NB4 (cell line): Measurements from ENCODE around the gene RBFOX1.
"Not testable (repeated sequence)": the region's sequence is repeated elsewhere in the genome, so short reads cannot be mapped to it uniquely, and the experiment has no call there.

ENCODE experiments used
- DNase-seq: peaks from one replicate; pipeline ENCODE4 v3.0.0; 2010; ENCODE audit warnings: low read depth
- H3K4me3 ChIP-seq: one replicate; pipeline ENCODE4 v1.5.1; 2011; ENCODE audit warnings: mild to moderate bottlenecking, low read depth, low read length, moderate library complexity
- CTCF ChIP-seq: IDR thresholded peaks from one replicate; pipeline ENCODE4 v1.5.1; 2012; ENCODE audit warnings: low read depth, low read length
- MAX ChIP-seq: IDR thresholded peaks from 2 replicates; pipeline ENCODE4 v1.6.1; 2011; ENCODE audit warnings: low read depth, low read length
- MYC ChIP-seq: IDR thresholded peaks from 2 replicates; pipeline ENCODE4 v1.6.1; 2011; ENCODE audit warnings: low read depth, low read length
- POLR2A ChIP-seq: IDR thresholded peaks from 2 replicates; pipeline ENCODE4 v1.6.1; 2011; ENCODE audit warnings: mild to moderate bottlenecking; ENCODE audit not compliant: insufficient read length; ENCODE audit errors: extremely low read depth

Gene RBFOX1

GRCh38 chr16:7501868-7502267 lies 169.2 kb downstream of the RBFOX1 start:
- no peak for DNase-seq
- no peak overlapping the region for H3K4me3 ChIP-seq
- TF ChIP-seq CTCF: no peak
- no peak for TF ChIP-seq POLR2A
- no peak for TF ChIP-seq MAX
- TF ChIP-seq MYC: no peak

GRCh38 chr16:7502591-7503157 lies 170.0 kb downstream of the RBFOX1 start:
- not testable (repeated sequence) for H3K4me3 ChIP-seq, DNase-seq

DNA sequence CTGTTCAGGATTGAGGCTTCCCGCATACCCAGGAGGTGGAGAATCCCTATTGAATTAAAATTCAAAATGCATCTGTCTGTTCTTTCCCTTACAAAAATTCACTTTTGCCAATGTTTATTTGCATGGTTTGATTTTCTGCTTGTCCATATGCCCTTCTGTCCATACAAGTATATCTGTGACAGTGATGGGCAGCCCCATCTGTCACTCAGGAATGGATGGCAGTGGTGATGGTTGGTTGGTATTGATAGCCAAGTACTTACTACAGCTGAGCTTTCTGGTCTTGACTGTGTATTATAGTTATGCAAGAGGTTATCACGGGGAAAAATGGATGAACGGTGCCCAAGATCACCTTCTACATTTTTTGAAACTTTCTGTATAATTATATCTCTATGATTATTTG lies 171.0 kb downstream of the RBFOX1 start:
- no peak overlapping the region for H3K4me3 ChIP-seq
- no peak for TF ChIP-seq MYC
- no peak for TF ChIP-seq MAX
- TF ChIP-seq POLR2A: no peak
- no peak for TF ChIP-seq CTCF
- DNase-seq: no peak

GRCh38 chr16:7504844-7505243 lies 172.2 kb downstream of the RBFOX1 start:
- TF ChIP-seq MYC (no peak), MAX (no peak), CTCF (no peak), POLR2A (no peak)
- DNase-seq: no peak
- no peak overlapping the region for H3K4me3 ChIP-seq

DNA sequence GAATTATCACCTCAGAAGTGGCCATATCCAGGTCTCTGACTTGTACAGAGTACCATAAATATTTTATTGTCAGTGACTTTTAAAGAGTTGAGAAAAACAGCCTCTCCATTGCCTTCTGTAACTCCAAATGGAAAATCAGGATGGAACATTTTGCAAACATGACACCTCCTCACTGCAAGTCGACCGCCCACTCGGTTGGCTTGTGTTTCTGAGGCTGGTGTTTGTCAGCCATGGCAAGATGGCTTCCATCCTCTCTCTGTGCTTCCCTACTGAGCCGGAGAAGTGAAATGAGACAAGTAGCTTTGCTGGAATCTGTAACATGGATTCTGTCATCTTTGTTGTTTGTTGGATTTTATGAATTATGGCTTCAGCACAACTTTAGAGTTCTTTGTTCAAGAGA lies 172.8 kb downstream of the RBFOX1 start:
- TF ChIP-seq POLR2A (no peak), MYC (no peak), CTCF (no peak), MAX (no peak)
- H3K4me3 ChIP-seq: no peak overlapping the region
- no peak for DNase-seq

- TF ChIP-seq MYC (no peak), MAX (no peak), CTCF (no peak), POLR2A (no peak)
- H3K4me3 ChIP-seq: no peak overlapping the region
- DNase-seq: no peak
Measured at GRCh38 chr16:7506363-7506762, 173.7 kb downstream of the RBFOX1 start.
